Thyroid gland (tissue), 4 donors: ENCODE data around the gene TOGARAM2. TPM values are rescaled to one million over a fixed set of nuclear protein-coding genes. Genes with fewer than 3 reads are reported as not detected.

Experiments
- DNase-seq, 2 donors: peaks; one replicate each; pipeline ENCODE4 v3.0.0-alpha.2; 2019
- H3K27ac ChIP-seq, 3 donors: fragments of 200-600 bp; sonication (generic); 1 replicate in 2 of 3; 2 replicates in 1 of 3; pipeline ENCODE4 v1.5.1; 2016 to 2019; ENCODE audit warnings: mild to moderate bottlenecking in 1 of 3, moderate library complexity in 1 of 3
- H3K27me3 ChIP-seq: fragments of 200-600 bp; sonication (generic); one replicate; pipeline ENCODE4 v1.5.1; 2019
- H3K36me3 ChIP-seq, 2 donors: fragments of 200-600 bp; sonication (generic); one replicate each; pipeline ENCODE4 v1.5.1; 2016 to 2019
- H3K4me1 ChIP-seq, 2 donors: fragments of 200-600 bp; sonication (generic); one replicate each; pipeline ENCODE4 v1.5.1; 2017 to 2019
- H3K4me3 ChIP-seq, 3 donors: fragments of 200-600 bp; sonication (generic); replicated peaks in 1 of 3; 1 replicate in 2 of 3; 2 replicates in 1 of 3; pipeline ENCODE4 v1.5.1; 2016; ENCODE audit warnings: mild to moderate bottlenecking in 1 of 3
- H3K9me3 ChIP-seq: fragments of 200-600 bp; sonication (generic); one replicate; pipeline ENCODE4 v1.5.1; 2017
- POLR2A ChIP-seq, 2 donors: fragments of 450-650 bp; IDR thresholded peaks; one replicate each; pipeline ENCODE4 v1.6.1; 2017; ENCODE audit warnings: antibody characterized with exemption in 2 of 2, mild to moderate bottlenecking in 2 of 2, moderate library complexity in 1 of 2
- WGBS, 2 donors: methylation state at CpG; one replicate each; pipeline ENCODE4 v1.1.5; 2017; 5-methylcytosine and 5-hydroxymethylcytosine counted together
- intact Hi-C: fragments of 100-400 bp; cut with DNase I; formaldehyde crosslinking; loops from one replicate; pipeline ENCODE4 v1.15.1; 2023
- total RNA-seq, 4 donors: library from RNA; depleted of rRNA; stranded (reverse); fragments of >200 nt; gene quantifications; one replicate each; pipeline ENCODE4 v1.2.3, GENCODE V29; 2016
- TF ChIP-seq, protein P1 (sequence below), 6 experiments: fragments of 200-600 bp in 3 of 6; fragments of 450-650 bp in 3 of 6; sonication (generic) in 3 of 6; IDR thresholded peaks; one replicate each; pipeline ENCODE4 v1.5.1; 2016 to 2019; ENCODE audit warnings: antibody characterized with exemption in 6 of 6, mild to moderate bottlenecking in 2 of 6, inconsistent platforms in 1 of 6, moderate library complexity in 1 of 6

The TOGARAM2 gene
- total RNA-seq, 4 donors from 2014 or later = under 0.01 to 0.78 (median 0.35) TPM

GRCh38 chr2:28995765-28996750, 15.0 kb downstream of the TOGARAM2 start:
- DNase-seq = no peak
- WGBS, 2 donors = 73 to 82% methylated on average over 6 of the region's 6 CpGs
- Histone ChIP-seq H3K4me3 (no peak overlapping the region), H3K36me3 (no peaks in the 10 kb centered on the region), H3K9me3 (no peaks in the 10 kb centered on the region), H3K4me1 (peaks cover 8 to 15% of the 10 kb centered on the region in 2 donors), H3K27me3 (no peaks in the 10 kb centered on the region), H3K27ac (no peak overlapping the region)
- intact Hi-C loops = no loop called here
- TF ChIP-seq POLR2A (IDR thresholded peaks at IDR 0.05) = no peak
- TF ChIP-seq, protein P1, sequence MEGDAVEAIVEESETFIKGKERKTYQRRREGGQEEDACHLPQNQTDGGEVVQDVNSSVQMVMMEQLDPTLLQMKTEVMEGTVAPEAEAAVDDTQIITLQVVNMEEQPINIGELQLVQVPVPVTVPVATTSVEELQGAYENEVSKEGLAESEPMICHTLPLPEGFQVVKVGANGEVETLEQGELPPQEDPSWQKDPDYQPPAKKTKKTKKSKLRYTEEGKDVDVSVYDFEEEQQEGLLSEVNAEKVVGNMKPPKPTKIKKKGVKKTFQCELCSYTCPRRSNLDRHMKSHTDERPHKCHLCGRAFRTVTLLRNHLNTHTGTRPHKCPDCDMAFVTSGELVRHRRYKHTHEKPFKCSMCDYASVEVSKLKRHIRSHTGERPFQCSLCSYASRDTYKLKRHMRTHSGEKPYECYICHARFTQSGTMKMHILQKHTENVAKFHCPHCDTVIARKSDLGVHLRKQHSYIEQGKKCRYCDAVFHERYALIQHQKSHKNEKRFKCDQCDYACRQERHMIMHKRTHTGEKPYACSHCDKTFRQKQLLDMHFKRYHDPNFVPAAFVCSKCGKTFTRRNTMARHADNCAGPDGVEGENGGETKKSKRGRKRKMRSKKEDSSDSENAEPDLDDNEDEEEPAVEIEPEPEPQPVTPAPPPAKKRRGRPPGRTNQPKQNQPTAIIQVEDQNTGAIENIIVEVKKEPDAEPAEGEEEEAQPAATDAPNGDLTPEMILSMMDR (IDR thresholded peaks at IDR 0.05) = no peak

DNA sequence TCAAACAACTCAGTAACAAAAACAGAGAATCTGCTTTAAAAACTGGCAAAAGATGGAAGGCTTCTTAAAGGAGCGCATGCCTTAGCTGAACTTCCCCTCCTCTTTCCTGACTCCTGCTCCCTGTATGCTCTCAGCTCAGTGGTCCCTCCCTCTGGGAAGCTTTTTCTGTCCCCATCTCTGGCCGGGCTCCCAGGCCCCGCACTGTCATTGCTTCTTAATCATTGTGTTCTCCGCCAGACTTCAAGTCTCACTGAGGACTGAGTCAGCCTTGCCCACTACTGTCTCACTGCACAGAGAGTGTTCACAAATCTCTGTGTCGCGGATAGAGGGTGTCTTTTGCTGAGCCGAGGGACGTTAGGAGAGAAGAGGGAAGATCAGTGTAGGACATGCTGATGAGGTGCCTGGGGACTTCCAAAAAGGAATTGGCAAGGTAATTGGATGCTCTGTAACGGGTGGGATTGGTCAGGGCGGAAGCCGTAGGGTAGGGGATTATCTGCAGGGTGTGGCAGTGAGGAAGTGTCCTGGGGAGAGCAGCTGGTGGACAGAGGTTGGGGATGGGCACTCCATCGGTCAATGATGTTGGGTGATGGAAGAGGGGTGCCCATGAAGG, 16.2 kb downstream of the TOGARAM2 start:
- Histone ChIP-seq H3K9me3 (no peaks in the 10 kb centered on the region), H3K4me1 (peaks cover 8 to 11% of the 10 kb centered on the region in 2 donors), H3K27ac (no peak overlapping the region), H3K4me3 (no peak overlapping the region), H3K36me3 (no peaks in the 10 kb centered on the region), H3K27me3 (no peaks in the 10 kb centered on the region)
- WGBS, 2 donors = 69% methylated on average over 12 of the region's 12 CpGs
- no peak for DNase-seq
- intact Hi-C loops = no loop called here
- no peak for TF ChIP-seq POLR2A (IDR thresholded peaks at IDR 0.05)
- TF ChIP-seq, protein P1 (IDR thresholded peaks at IDR 0.05) = no peak

- H3K36me3 ChIP-seq = no peaks in the 10 kb centered on the region
- 88 to 94% methylated on average over 12 to 17 of the region's 17 CpGs for WGBS, 2 donors
- H3K4me1 ChIP-seq = peaks cover 8 to 9% of the 10 kb centered on the region in 2 donors
- TF ChIP-seq, protein P1 (IDR thresholded peaks at IDR 0.05) = no peak
- TF ChIP-seq POLR2A (IDR thresholded peaks at IDR 0.05) = no peak
- H3K27me3 ChIP-seq = no peaks in the 10 kb centered on the region
- DNase-seq = no peak
- no peak overlapping the region for H3K27ac ChIP-seq
- intact Hi-C loops = no loop called here
- no peak overlapping the region for H3K4me3 ChIP-seq
- no peaks in the 10 kb centered on the region for H3K9me3 ChIP-seq
Observed at GRCh38 chr2:28997847-28998735, 17.0 kb downstream of the TOGARAM2 start.

DNA sequence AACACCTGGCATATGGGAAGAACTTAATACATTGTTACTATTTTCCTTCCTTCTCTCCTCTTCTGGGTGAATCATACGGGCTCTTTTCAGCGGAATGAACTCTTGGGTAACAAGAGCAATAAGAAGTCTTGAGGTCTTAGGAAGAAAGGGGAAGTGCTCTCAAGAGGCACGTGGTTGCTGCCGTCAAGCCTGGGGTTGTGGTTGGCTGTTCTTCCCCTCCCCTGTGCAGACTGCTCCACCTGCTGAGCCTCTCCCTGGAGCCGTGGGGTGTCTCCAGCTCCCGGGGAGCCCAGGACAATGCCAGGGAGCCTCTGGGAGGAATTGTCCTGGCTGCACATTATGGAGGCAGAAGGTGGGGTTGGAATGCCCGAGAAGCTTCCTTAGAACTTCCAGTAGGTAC, 19.4 kb downstream of the TOGARAM2 start:
- Histone ChIP-seq H3K9me3 (no peaks in the 10 kb centered on the region), H3K27ac (no peak overlapping the region), H3K36me3 (no peaks in the 10 kb centered on the region), H3K4me3 (no peak overlapping the region), H3K27me3 (no peaks in the 10 kb centered on the region), H3K4me1 (no peaks in the 10 kb centered on the region)
- peak; percentile 39 to 57 for DNase-seq
- 24 to 57% methylated on average over 5 to 7 of the region's 7 CpGs for WGBS, 2 donors
- no peak for TF ChIP-seq POLR2A (IDR thresholded peaks at IDR 0.05)
- intact Hi-C loops = no loop called here

DNA sequence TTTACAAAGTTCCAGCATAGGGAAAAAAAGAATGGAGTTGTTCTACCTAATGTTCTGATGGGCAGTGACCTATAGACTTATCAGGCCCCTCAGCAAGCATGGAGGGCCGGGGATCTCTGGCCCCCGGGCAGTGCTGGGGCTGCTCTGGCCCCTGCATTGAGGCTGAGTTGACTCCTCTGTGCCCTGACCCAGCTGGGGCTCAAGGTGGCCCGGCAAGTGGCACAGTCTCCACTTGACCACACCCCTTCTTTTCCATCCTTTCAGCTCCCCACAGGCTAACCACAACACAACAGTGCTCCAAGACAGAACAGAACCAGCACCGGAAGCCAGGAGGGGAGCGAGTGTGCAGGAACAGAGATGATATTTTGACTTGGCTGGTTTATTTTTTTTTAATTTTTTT, 19.9 kb downstream of the TOGARAM2 start:
- no peaks in the 10 kb centered on the region for H3K4me1 ChIP-seq
- no peak overlapping the region for H3K27ac ChIP-seq
- no peaks in the 10 kb centered on the region for H3K9me3 ChIP-seq
- H3K4me3 ChIP-seq = no peak overlapping the region
- WGBS, 2 donors = 78 to 81% methylated on average over 5 of the region's 5 CpGs
- TF ChIP-seq, protein P1 (IDR thresholded peaks at IDR 0.05) = no peak
- no peak for TF ChIP-seq POLR2A (IDR thresholded peaks at IDR 0.05)
- no peak for DNase-seq
- intact Hi-C loops = no loop called here
- no peaks in the 10 kb centered on the region for H3K36me3 ChIP-seq
- H3K27me3 ChIP-seq = no peaks in the 10 kb centered on the region
